DND-41 (cell line): ENCODE measurements around the gene CLASP1.

Experiments
- ATAC-seq: fragments of 200-7000 bp; cut with Tn5 transposase; 3 replicates; pipeline ENCODE4 v1.9.1; 2021; ENCODE audit warnings: low read depth; ENCODE audit not compliant: insufficient read depth
- DNase-seq: peaks from one replicate; pipeline ENCODE4 v3.0.0-alpha.2; 2020
- H2AFZ ChIP-seq: 2 replicates; pipeline ENCODE4 v1.6.0; 2012; ENCODE audit warnings: low read depth, low read length
- H3K27ac ChIP-seq: 2 replicates; pipeline ENCODE4 v1.5.1; 2012; ENCODE audit warnings: low read length, inconsistent platforms
- H3K27me3 ChIP-seq: fragments of 200-600 bp; sonication (generic); 2 replicates; pipeline ENCODE4 v1.6.0; 2012; ENCODE audit warnings: low read length, mild to moderate bottlenecking, inconsistent platforms; ENCODE audit not compliant: insufficient read depth, poor library complexity
- H3K36me3 ChIP-seq: 2 replicates; pipeline ENCODE4 v1.5.1; 2012; ENCODE audit warnings: low read length, inconsistent platforms; ENCODE audit not compliant: insufficient read depth
- H3K4me1 ChIP-seq: 2 replicates; pipeline ENCODE4 v1.5.1; 2012; ENCODE audit warnings: mild to moderate bottlenecking, low read length; ENCODE audit not compliant: insufficient read depth
- H3K4me2 ChIP-seq: 2 replicates; pipeline ENCODE4 v1.6.0; 2012; ENCODE audit warnings: mild to moderate bottlenecking, moderate library complexity, low read length, inconsistent platforms; ENCODE audit not compliant: insufficient read depth
- H3K4me3 ChIP-seq, 2 experiments: fragments of 200-600 bp in 1 of 2; shearing (Covaris generic) in 1 of 2; 2 replicates each; pipeline ENCODE4 v1.5.1; 2012 to 2016; ENCODE audit warnings: inconsistent platforms in 2 of 2, low read length in 2 of 2, mild to moderate bottlenecking in 2 of 2, low read depth in 1 of 2, moderate library complexity in 1 of 2
- H3K79me2 ChIP-seq: 2 replicates; pipeline ENCODE4 v1.6.0; 2012; ENCODE audit warnings: low read length, inconsistent platforms; ENCODE audit not compliant: insufficient read depth
- H3K9ac ChIP-seq: 2 replicates; pipeline ENCODE4 v1.6.0; 2012; ENCODE audit warnings: low read depth, mild to moderate bottlenecking, inconsistent platforms, low read length, moderate library complexity
- H3K9me3 ChIP-seq: 2 replicates; pipeline ENCODE4 v1.5.1; 2012; ENCODE audit warnings: low read length, moderate library complexity, mild to moderate bottlenecking, inconsistent platforms; ENCODE audit not compliant: insufficient read depth, severe bottlenecking
- H4K20me1 ChIP-seq: 2 replicates; pipeline ENCODE4 v1.6.0; 2012; ENCODE audit warnings: low read length; ENCODE audit not compliant: insufficient read depth
- EZH2 ChIP-seq: IDR thresholded peaks from 3 replicates; pipeline ENCODE4 v1.6.1; 2012; ENCODE audit warnings: borderline replicate concordance, low read depth, mild to moderate bottlenecking, moderate library complexity, low read length, inconsistent platforms; ENCODE audit not compliant: severe bottlenecking
- TF ChIP-seq, protein P1 (sequence below): IDR thresholded peaks from 2 replicates; pipeline ENCODE4 v1.5.1; 2012; ENCODE audit warnings: borderline replicate concordance, low read length, moderate library complexity, mild to moderate bottlenecking; ENCODE audit not compliant: poor library complexity, severe bottlenecking; ENCODE audit errors: extremely low read depth

Gene CLASP1

DNA sequence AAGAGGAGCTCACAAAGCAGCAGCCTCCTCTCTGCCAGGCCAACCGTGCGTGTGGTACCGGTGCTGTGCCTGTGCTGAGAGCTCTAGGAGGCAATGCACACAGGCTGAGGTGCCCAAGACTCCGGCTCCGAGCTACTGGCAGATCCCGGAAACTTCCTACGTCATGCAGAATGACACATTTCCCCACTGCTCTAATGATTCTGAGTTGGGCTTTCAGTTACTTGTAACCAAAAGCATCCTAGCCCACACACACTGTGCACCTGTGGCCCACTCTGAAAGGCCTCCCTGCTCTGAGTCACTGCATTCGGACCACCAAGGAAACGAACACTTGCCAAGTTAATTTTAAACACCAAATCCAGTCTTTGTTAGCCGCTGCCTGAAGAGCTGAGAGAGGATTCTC, 127.9 kb downstream of the CLASP1 start:
- Histone ChIP-seq H4K20me1 (peaks cover 4% of the 10 kb centered on the region; the same call in 1 of the 2 replicates), H3K27ac (no peak overlapping the region), H3K36me3 (peaks cover 74% of the 10 kb centered on the region), H3K79me2 (peaks cover 8% of the 10 kb centered on the region), H3K9ac (no peak overlapping the region), H3K27me3 (no peaks in the 10 kb centered on the region), H3K4me2 (no peak overlapping the region), H3K9me3 (no peaks in the 10 kb centered on the region), H3K4me3 (no peak overlapping the region), H2AFZ (no peak overlapping the region), H3K4me1 (no peaks in the 10 kb centered on the region)
- DNase-seq (no peak), ATAC-seq (no peak)
- no peak for TF ChIP-seq EZH2
- TF ChIP-seq, protein P1, sequence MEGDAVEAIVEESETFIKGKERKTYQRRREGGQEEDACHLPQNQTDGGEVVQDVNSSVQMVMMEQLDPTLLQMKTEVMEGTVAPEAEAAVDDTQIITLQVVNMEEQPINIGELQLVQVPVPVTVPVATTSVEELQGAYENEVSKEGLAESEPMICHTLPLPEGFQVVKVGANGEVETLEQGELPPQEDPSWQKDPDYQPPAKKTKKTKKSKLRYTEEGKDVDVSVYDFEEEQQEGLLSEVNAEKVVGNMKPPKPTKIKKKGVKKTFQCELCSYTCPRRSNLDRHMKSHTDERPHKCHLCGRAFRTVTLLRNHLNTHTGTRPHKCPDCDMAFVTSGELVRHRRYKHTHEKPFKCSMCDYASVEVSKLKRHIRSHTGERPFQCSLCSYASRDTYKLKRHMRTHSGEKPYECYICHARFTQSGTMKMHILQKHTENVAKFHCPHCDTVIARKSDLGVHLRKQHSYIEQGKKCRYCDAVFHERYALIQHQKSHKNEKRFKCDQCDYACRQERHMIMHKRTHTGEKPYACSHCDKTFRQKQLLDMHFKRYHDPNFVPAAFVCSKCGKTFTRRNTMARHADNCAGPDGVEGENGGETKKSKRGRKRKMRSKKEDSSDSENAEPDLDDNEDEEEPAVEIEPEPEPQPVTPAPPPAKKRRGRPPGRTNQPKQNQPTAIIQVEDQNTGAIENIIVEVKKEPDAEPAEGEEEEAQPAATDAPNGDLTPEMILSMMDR, result no peak

DNA sequence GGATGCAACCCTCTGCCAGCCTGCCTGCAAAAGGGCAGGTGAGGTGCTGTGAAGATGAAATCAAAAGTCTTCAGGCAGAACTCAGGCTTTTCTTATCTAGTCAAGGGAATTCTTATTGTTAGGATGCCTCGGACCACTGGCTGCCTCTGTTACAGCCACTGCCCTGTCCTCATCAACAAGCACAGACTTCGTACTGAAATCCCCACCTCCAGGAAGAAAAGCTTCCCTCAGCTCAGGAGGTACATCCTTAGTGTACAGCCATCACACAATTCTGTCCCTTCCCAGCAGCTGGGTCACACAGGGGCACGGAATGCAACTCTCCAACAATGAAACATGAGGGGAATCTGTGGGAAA, 128.6 kb downstream of the CLASP1 start:
- Histone ChIP-seq H4K20me1 (peaks cover 4% of the 10 kb centered on the region; the same call in 1 of the 2 replicates), H3K9ac (no peak overlapping the region), H3K9me3 (no peaks in the 10 kb centered on the region), H3K27ac (no peak overlapping the region), H3K4me2 (no peak overlapping the region), H3K4me3 (no peak overlapping the region), H3K79me2 (peaks cover 8% of the 10 kb centered on the region), H3K36me3 (peaks cover 75% of the 10 kb centered on the region), H3K27me3 (no peaks in the 10 kb centered on the region), H2AFZ (no peak overlapping the region), H3K4me1 (no peaks in the 10 kb centered on the region)
- DNase-seq, result no peak
- TF ChIP-seq, protein P1, result no peak
- no peak for TF ChIP-seq EZH2
- ATAC-seq, result no peak

DNA sequence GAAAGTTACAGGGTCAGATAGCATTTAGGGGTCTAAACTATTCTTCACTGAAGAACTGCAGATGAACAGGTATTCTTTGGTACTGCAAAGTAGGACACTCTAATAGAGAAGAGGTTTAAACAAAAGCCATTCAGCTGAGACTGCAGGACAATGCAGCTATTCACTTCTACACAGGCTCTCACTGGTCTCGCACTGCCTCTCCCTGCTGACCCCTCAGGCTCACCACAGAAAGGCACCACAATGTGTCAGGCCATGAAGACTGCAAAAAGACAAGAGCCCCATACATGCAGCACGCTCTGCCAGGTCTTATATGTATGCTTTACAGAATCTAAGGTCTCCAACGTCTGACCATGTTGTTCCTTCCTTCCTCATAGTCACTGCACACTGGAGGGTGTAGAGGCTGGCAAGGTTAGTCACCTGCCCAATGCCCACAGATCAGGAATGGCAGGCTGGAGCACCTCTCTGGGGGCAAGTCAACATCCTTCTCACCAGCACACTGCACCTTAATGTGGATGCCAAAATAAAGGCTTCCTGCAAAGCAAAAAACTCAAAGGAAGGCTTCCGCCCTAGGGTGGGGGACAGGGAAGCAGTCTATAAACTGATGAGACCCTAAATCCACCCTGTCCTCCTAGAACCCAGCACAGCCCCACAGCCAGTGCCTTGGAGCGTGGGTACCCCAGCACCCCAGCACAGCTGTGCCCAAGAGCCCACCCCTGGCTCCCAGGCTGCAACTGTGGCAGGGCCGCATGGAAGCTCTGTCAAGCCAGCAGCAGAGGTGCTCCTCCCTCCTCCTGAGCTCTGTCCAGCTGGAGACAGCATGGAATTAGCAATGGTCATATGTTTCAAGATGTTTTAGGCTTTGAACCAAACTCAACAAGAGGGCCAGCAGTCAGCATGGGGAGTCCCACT, 129.3 kb downstream of the CLASP1 start:
- Histone ChIP-seq H3K4me3 (no peak overlapping the region), H3K4me2 (no peak overlapping the region), H3K36me3 (peaks cover 75% of the 10 kb centered on the region), H3K9me3 (no peaks in the 10 kb centered on the region), H3K4me1 (no peaks in the 10 kb centered on the region), H3K27ac (no peak overlapping the region), H4K20me1 (peaks cover 4% of the 10 kb centered on the region; the same call in 1 of the 2 replicates), H3K79me2 (peaks cover 8% of the 10 kb centered on the region; the same call in 1 of the 2 replicates), H3K27me3 (no peaks in the 10 kb centered on the region), H2AFZ (no peak overlapping the region), H3K9ac (no peak overlapping the region)
- no peak for ATAC-seq
- DNase-seq, result no peak
- no peak for TF ChIP-seq EZH2
- TF ChIP-seq, protein P1, result no peak
